IMR-90 (cell line): ENCODE data around the gene MINDY1. TPM values are rescaled to one million over a fixed set of nuclear protein-coding genes. Genes with fewer than 3 reads are reported as not detected.

Source experiments
- ATAC-seq: fragments of 200-7000 bp; cut with Tn5 transposase; 2 replicates; pipeline ENCODE4 v1.9.1; 2020; ENCODE audit warnings: low read depth, mild to moderate bottlenecking, moderate library complexity
- BruUV-seq: library from RNA; stranded (reverse); fragments of 400-500 nt; replicated peaks from 2 replicates; lab custom pipeline; 2021; lab: Mats Ljungman, UMichigan
- CTCF ChIA-PET: fragments of 300-600 bp; formaldehyde crosslinking; extraction: SDS; loops from one replicate; lab custom pipeline; 2021; ENCODE audit warnings: antibody characterized with exemption; lab: Yijun Ruan, JAX
- POLR2A ChIA-PET: fragments of 300-600 bp; sonication (Branson Sonifier 250); formaldehyde crosslinking; loops from one replicate; lab custom pipeline; 2022; ENCODE audit warnings: antibody characterized with exemption; ENCODE audit not compliant: unreplicated experiment; lab: Charles Lee
- DNase-seq: peaks from one replicate; pipeline ENCODE4 v3.0.0; 2013
- H2AFZ ChIP-seq: replicated peaks from 2 replicates; pipeline ENCODE3; 2013; ENCODE audit warnings: low read length, mild to moderate bottlenecking; ENCODE audit not compliant: poor library complexity
- H2AK5ac ChIP-seq: 2 replicates; pipeline ENCODE4 v1.6.1; 2013; ENCODE audit warnings: low read depth, low read length, inconsistent platforms
- H2AK9ac ChIP-seq: replicated peaks from 2 replicates; pipeline ENCODE3; 2013; ENCODE audit warnings: mild to moderate bottlenecking, low read depth, low read length, moderate library complexity; ENCODE audit not compliant: poor library complexity
- H2BK120ac ChIP-seq: 2 replicates; pipeline ENCODE4 v1.6.1; 2013; ENCODE audit warnings: low read depth, low read length, inconsistent platforms
- H2BK15ac ChIP-seq: 3 replicates; pipeline ENCODE4 v1.6.1; 2013; ENCODE audit warnings: low read depth, low read length, inconsistent platforms
- H2BK20ac ChIP-seq: 2 replicates; pipeline ENCODE4 v1.6.1; 2013; ENCODE audit warnings: low read depth, mild to moderate bottlenecking, inconsistent platforms, low read length, moderate library complexity
- H2BK5ac ChIP-seq: 2 replicates; pipeline ENCODE4 v1.6.1; 2013; ENCODE audit warnings: mild to moderate bottlenecking, low read depth, low read length, inconsistent platforms; ENCODE audit not compliant: poor library complexity, severe bottlenecking
- H3K14ac ChIP-seq: replicated peaks from 2 replicates; pipeline ENCODE4 v1.6.1; 2013; ENCODE audit warnings: low read depth, low read length, inconsistent platforms
- H3K18ac ChIP-seq: 2 replicates; pipeline ENCODE4 v1.6.1; 2013; ENCODE audit warnings: low read depth, low read length, control low read depth
- H3K23ac ChIP-seq: 2 replicates; pipeline ENCODE4 v1.6.1; 2013; ENCODE audit warnings: low read depth, low read length, inconsistent platforms
- H3K27ac ChIP-seq: 2 replicates; pipeline ENCODE4 v1.5.1; 2013; ENCODE audit warnings: mild to moderate bottlenecking, control low read depth, low read length; ENCODE audit not compliant: insufficient read depth
- H3K27me3 ChIP-seq: 2 replicates; pipeline ENCODE4 v1.6.1; 2013; ENCODE audit warnings: low read length; ENCODE audit not compliant: control insufficient read depth, insufficient read depth
- H3K36me3 ChIP-seq: 2 replicates; pipeline ENCODE4 v1.6.1; 2013; ENCODE audit warnings: low read length, mixed read lengths; ENCODE audit not compliant: control insufficient read depth, insufficient read depth
- H3K4ac ChIP-seq: 2 replicates; pipeline ENCODE4 v1.6.1; 2013; ENCODE audit warnings: low read depth, low read length, inconsistent platforms
- H3K4me1 ChIP-seq: 2 replicates; pipeline ENCODE4 v1.6.1; 2013; ENCODE audit warnings: low read length, mixed read lengths; ENCODE audit not compliant: control insufficient read depth, insufficient read depth
- H3K4me2 ChIP-seq: 2 replicates; pipeline ENCODE4 v1.6.1; 2013; ENCODE audit warnings: low read depth, mild to moderate bottlenecking, control low read depth, low read length, moderate library complexity
- H3K4me3 ChIP-seq: 2 replicates; pipeline ENCODE4 v1.5.1; 2013; ENCODE audit warnings: low read depth, mild to moderate bottlenecking, control low read depth, low read length, moderate library complexity; ENCODE audit not compliant: insufficient read depth
- H3K56ac ChIP-seq: 2 replicates; pipeline ENCODE4 v1.6.1; 2013; ENCODE audit warnings: low read length, inconsistent platforms; ENCODE audit not compliant: insufficient read depth; ENCODE audit errors: extremely low read depth
- H3K79me1 ChIP-seq, 2 experiments: 2 replicates each; pipeline ENCODE4 v1.6.1; 2013; ENCODE audit warnings: low read length in 2 of 2, inconsistent platforms in 1 of 2, low read depth in 1 of 2
- H3K9ac ChIP-seq: 2 replicates; pipeline ENCODE4 v1.6.1; 2013; ENCODE audit warnings: low read depth, low read length, control low read depth
- H3K9me1 ChIP-seq: 2 replicates; pipeline ENCODE4 v1.6.1; 2013; ENCODE audit warnings: low read length, inconsistent platforms; ENCODE audit not compliant: insufficient read depth
- H3K9me3 ChIP-seq: 2 replicates; pipeline ENCODE4 v1.6.1; 2013; ENCODE audit warnings: low read length; ENCODE audit not compliant: control insufficient read depth, insufficient read depth
- H4K20me1 ChIP-seq: 2 replicates; pipeline ENCODE4 v1.6.1; 2013; ENCODE audit warnings: low read length, inconsistent platforms; ENCODE audit not compliant: insufficient read depth
- H4K5ac ChIP-seq: 2 replicates; pipeline ENCODE4 v1.6.1; 2013; ENCODE audit warnings: mild to moderate bottlenecking, low read depth, low read length, control low read depth
- H4K8ac ChIP-seq, 2 experiments: 2 replicates each; pipeline ENCODE4 v1.6.1; 2013; ENCODE audit warnings: low read depth in 2 of 2, low read length in 2 of 2, control low read depth in 1 of 2, inconsistent platforms in 1 of 2
- H4K91ac ChIP-seq: 2 replicates; pipeline ENCODE4 v1.6.1; 2013; ENCODE audit warnings: low read depth, low read length, inconsistent platforms; ENCODE audit not compliant: insufficient read depth
- BHLHE40 ChIP-seq: fragments of 150-350 bp; IDR thresholded peaks from 2 replicates; pipeline ENCODE4 v1.6.1; 2016; ENCODE audit warnings: mild to moderate bottlenecking, low read depth, low read length
- FOS ChIP-seq: fragments of 150-350 bp; IDR thresholded peaks from 2 replicates; pipeline ENCODE4 v1.6.1; 2016; ENCODE audit warnings: low read depth, low read length
- MAFK ChIP-seq: IDR thresholded peaks from 2 replicates; pipeline ENCODE4 v1.6.1; 2012; ENCODE audit warnings: low read depth, low read length, improper control_type of control experiment
- MAZ ChIP-seq: IDR thresholded peaks from 2 replicates; pipeline ENCODE4 v1.6.1; 2012; ENCODE audit warnings: low read depth, mild to moderate bottlenecking, low read length, improper control_type of control experiment, moderate library complexity, borderline replicate concordance
- NFE2L2 ChIP-seq: fragments of 150-350 bp; IDR thresholded peaks from 2 replicates; pipeline ENCODE4 v1.6.1; 2016; ENCODE audit warnings: low read depth, mild to moderate bottlenecking, low read length
- POLR2A ChIP-seq: IDR thresholded peaks from 2 replicates; pipeline ENCODE4 v1.6.1; 2012; ENCODE audit warnings: mild to moderate bottlenecking, low read depth, low read length
- RAD21 ChIP-seq: IDR thresholded peaks from 2 replicates; pipeline ENCODE4 v1.6.1; 2012; ENCODE audit warnings: low read length, improper control_type of control experiment
- RCOR1 ChIP-seq: IDR thresholded peaks from 2 replicates; pipeline ENCODE4 v1.6.1; 2012; ENCODE audit warnings: mild to moderate bottlenecking, low read length, improper control_type of control experiment; ENCODE audit not compliant: insufficient replicate concordance
- RFX5 ChIP-seq: IDR thresholded peaks from 2 replicates; pipeline ENCODE4 v1.8.0; 2012; ENCODE audit warnings: low read depth, mild to moderate bottlenecking, low read length, moderate library complexity
- SMC3 ChIP-seq: fragments of 150-350 bp; IDR thresholded peaks from 2 replicates; pipeline ENCODE4 v1.6.1; 2016; ENCODE audit warnings: low read depth, mild to moderate bottlenecking, antibody characterized with exemption, low read length, moderate library complexity
- WGBS, 2 experiments: methylation state at CpG; one replicate each; pipeline versions ENCODE4 v1.1.5 to v1.1.7; 2013; ENCODE audit warnings: missing lambda C conversion rate in 2 of 2; ENCODE audit not compliant: insufficient read length in 1 of 2; ENCODE audit errors: extremely low coverage in 2 of 2; 5-methylcytosine and 5-hydroxymethylcytosine counted together
- dilution Hi-C: fragments of 300-500 bp; cut with HindIII; formaldehyde crosslinking; loops from one replicate; pipeline ENCODE4 v1.14.3; 2018; ENCODE audit warnings: low sequenced_read_pairs; ENCODE audit not compliant: unreplicated experiment
- in situ Hi-C: fragments of 300-500 bp; cut with MboI; formaldehyde crosslinking; loops from 3 replicates; pipeline ENCODE4 v1.14.3; 2019; ENCODE audit warnings: low sequenced_read_pairs, inconsistent platforms, mixed read lengths
- intact Hi-C: fragments of 100-400 bp; cut with micrococcal nuclease; formaldehyde crosslinking; loops from 2 replicates; pipeline ENCODE4 v1.10.0; 2022
- polyA plus RNA-seq, 3 experiments: library from polyadenylated mRNA; depleted of rRNA; stranded (reverse); fragments of >200 nt; gene quantifications; 2 replicates each; pipeline ENCODE4 v1.2.3, GENCODE V29; 2012; ENCODE audit warnings: low replicate concordance in 1 of 3
- total RNA-seq: library from RNA; depleted of rRNA; stranded (reverse); fragments of >200 nt; gene quantifications from 2 replicates; pipeline ENCODE4 v1.2.3, GENCODE V29; 2012
- TF ChIP-seq, protein P1 (sequence below): conservative IDR thresholded peaks from 2 replicates; pipeline ENCODE4 v1.5.1; 2012; ENCODE audit warnings: mild to moderate bottlenecking, low read depth, low read length, improper control_type of control experiment
- TF ChIP-seq, protein P2 (sequence below): fragments of 150-350 bp; IDR thresholded peaks from 2 replicates; pipeline ENCODE4 v1.6.1; 2017; ENCODE audit warnings: mild to moderate bottlenecking, antibody characterized with exemption, low read length, low read depth
- TF ChIP-seq, protein P3 (sequence below): fragments of 150-350 bp; IDR thresholded peaks from 2 replicates; pipeline ENCODE4 v1.6.1; 2016; ENCODE audit warnings: low read depth, mild to moderate bottlenecking, low read length, moderate library complexity, borderline replicate concordance

The MINDY1 gene
- total and polyA plus RNA-seq, 2 of the 4 experiments (the other 2 are of a cell fraction): 6.6 to 7.3 TPM

DNA sequence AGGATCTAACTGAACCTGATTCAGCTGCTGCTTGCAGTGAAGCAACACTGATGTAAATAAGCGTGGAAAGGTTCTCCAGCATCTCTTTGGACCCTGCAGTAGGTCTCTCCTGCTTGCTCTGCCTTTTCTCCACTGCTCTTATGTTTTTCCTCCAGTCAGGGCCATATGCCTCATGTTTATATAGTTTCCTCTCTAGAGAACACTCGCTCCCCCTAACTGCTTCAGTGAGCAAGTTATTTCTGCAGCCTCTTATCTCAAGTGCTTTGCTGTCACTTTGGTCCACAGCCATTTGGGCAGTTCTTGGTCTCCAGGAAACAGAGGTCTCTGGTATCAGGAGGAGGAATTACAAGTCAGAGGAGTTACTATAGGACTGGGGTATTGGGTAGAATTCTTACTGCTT, 6.8 kb upstream of the MINDY1 start (continued):
- TF ChIP-seq, protein P1, sequence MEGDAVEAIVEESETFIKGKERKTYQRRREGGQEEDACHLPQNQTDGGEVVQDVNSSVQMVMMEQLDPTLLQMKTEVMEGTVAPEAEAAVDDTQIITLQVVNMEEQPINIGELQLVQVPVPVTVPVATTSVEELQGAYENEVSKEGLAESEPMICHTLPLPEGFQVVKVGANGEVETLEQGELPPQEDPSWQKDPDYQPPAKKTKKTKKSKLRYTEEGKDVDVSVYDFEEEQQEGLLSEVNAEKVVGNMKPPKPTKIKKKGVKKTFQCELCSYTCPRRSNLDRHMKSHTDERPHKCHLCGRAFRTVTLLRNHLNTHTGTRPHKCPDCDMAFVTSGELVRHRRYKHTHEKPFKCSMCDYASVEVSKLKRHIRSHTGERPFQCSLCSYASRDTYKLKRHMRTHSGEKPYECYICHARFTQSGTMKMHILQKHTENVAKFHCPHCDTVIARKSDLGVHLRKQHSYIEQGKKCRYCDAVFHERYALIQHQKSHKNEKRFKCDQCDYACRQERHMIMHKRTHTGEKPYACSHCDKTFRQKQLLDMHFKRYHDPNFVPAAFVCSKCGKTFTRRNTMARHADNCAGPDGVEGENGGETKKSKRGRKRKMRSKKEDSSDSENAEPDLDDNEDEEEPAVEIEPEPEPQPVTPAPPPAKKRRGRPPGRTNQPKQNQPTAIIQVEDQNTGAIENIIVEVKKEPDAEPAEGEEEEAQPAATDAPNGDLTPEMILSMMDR: no peak

DNA sequence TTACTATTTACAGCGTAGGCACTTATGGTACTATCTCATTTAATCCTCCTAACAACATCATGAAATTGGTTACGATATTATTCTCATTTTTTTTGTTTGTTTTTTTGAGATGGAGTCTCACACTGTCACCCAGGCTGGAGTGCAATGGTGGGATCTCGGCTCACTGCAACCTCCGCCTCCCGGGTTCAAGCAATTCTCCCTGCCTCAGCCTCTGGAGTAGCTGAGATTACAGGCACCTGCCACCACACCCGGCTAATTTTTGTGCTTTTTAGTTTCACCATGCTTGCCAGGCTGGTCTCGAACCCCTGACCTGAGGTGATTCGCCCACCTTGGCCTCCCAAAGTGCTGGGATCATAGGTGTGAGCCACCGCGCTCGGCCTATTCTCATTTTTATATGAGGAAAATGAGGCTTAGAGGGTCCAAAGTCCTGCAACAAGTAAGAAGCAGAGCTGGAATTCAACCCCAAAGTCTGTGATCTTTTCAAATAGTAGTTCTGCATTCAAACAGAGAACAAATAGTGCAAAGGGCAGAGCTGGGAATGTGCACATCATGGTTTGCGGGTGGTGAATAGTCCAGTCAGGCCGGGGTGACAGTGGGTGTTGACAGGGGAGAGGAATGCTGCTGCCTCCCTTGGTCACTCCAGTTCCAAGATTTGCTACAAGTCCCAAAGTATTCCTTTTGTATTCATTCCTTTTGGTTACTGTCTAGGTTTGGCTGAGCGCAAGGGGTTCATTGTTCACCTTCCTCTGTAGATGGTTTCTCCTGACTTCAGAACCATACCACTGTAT, 6.2 kb upstream of the MINDY1 start:
- dilution Hi-C loops (no loop called here), in situ Hi-C loops (no loop called here), intact Hi-C loops (no loop called here)
- DNase-seq (no peak), ATAC-seq (no peak; the same call in 1 of the 2 replicates)
- Histone ChIP-seq H4K20me1 (no peaks in the 10 kb centered on the region), H3K36me3 (no peaks in the 10 kb centered on the region), H2BK5ac (no peak overlapping the region), H3K4ac (no peak overlapping the region), H2BK20ac (no peak overlapping the region), H2AK5ac (no peak overlapping the region), H3K9ac (no peak overlapping the region), H3K27me3 (no peaks in the 10 kb centered on the region), H3K79me1 (peaks cover 9 to 35% of the 10 kb centered on the region in 2 experiments), H2BK15ac (no peak overlapping the region), H3K18ac (no peak overlapping the region), H2AK9ac (no peak overlapping the region), H4K5ac (no peak overlapping the region), H3K9me1 (peaks cover 3% of the 10 kb centered on the region), H3K23ac (no peak overlapping the region), H3K4me2 (no peak overlapping the region), H4K91ac (no peak overlapping the region), H3K14ac (no peak overlapping the region), H3K9me3 (no peaks in the 10 kb centered on the region), H2AFZ (no peak overlapping the region), H3K4me3 (no peak overlapping the region), H2BK120ac (no peak overlapping the region), H3K56ac (no peak overlapping the region), H3K27ac (no peak overlapping the region), H4K8ac (no peak overlapping the region), H3K4me1 (0 out of 2 replicates have a peak, but pooled peaks cover 1% of the 10 kb centered on the region)
- ChIA-PET CTCF (no interaction called here), POLR2A (no interaction called here)
- BruUV-seq: no TSS peak
- WGBS, 2 experiments: 100% methylated on average over 6 of the region's 14 CpGs; no CpG with 5 or more reads in 1 of the 2 experiments
- TF ChIP-seq FOS: no peak
- no peak for TF ChIP-seq RFX5
- TF ChIP-seq MAFK: no peak
- TF ChIP-seq, protein P2, sequence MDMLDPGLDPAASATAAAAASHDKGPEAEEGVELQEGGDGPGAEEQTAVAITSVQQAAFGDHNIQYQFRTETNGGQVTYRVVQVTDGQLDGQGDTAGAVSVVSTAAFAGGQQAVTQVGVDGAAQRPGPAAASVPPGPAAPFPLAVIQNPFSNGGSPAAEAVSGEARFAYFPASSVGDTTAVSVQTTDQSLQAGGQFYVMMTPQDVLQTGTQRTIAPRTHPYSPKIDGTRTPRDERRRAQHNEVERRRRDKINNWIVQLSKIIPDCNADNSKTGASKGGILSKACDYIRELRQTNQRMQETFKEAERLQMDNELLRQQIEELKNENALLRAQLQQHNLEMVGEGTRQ: no peak
- TF ChIP-seq RCOR1: no peak
- TF ChIP-seq POLR2A: no peak
- TF ChIP-seq BHLHE40: no peak
- TF ChIP-seq, protein P3, sequence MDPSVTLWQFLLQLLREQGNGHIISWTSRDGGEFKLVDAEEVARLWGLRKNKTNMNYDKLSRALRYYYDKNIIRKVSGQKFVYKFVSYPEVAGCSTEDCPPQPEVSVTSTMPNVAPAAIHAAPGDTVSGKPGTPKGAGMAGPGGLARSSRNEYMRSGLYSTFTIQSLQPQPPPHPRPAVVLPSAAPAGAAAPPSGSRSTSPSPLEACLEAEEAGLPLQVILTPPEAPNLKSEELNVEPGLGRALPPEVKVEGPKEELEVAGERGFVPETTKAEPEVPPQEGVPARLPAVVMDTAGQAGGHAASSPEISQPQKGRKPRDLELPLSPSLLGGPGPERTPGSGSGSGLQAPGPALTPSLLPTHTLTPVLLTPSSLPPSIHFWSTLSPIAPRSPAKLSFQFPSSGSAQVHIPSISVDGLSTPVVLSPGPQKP: no peak
- no peak for TF ChIP-seq SMC3
- no peak for TF ChIP-seq RAD21
- TF ChIP-seq MAZ: no peak
- TF ChIP-seq NFE2L2: no peak
